WTC11 (cell line): ENCODE measurements around the gene CCDC183. TPM values are rescaled to one million over a fixed set of nuclear protein-coding genes. Genes with fewer than 3 reads are reported as not detected.
A peak's percentile ranks its signal among the peaks of the same experiment; 100 is the strongest.

ENCODE experiments used
- ATAC-seq: fragments of 200-7000 bp; cut with Tn5 transposase; 2 replicates; pipeline ENCODE4 v1.10.0; 2021; ENCODE audit warnings: mild to moderate bottlenecking, moderate library complexity
- CTCF ChIA-PET: fragments of 300-600 bp; sonication (Branson Sonifier 250); formaldehyde crosslinking; loops from one replicate; lab custom pipeline; 2021; ENCODE audit warnings: antibody characterized with exemption; lab: Charles Lee
- POLR2A ChIA-PET: fragments of 350-600 bp; sonication (Branson Sonifier 250); formaldehyde crosslinking; loops from one replicate; lab custom pipeline; 2021; ENCODE audit warnings: antibody characterized with exemption; lab: Charles Lee
- DNase-seq: peaks from one replicate; pipeline ENCODE4 v3.0.0; 2021; ENCODE audit warnings: low spot score
- H3K27ac Mint-ChIP-seq: 2 replicates; pipeline ENCODE4 v1.8.0; 2021; ENCODE audit warnings: mixed read lengths
- H3K27me3 Mint-ChIP-seq: 2 replicates; pipeline ENCODE4 v1.8.0; 2021; ENCODE audit warnings: low read depth, mild to moderate bottlenecking, moderate library complexity, mixed read lengths
- H3K36me3 Mint-ChIP-seq: 2 replicates; pipeline ENCODE4 v1.8.0; 2021; ENCODE audit warnings: mixed read lengths
- H3K4me1 Mint-ChIP-seq: 2 replicates; pipeline ENCODE4 v1.8.0; 2022; ENCODE audit warnings: mixed read lengths
- H3K4me3 Mint-ChIP-seq: 2 replicates; pipeline ENCODE4 v1.8.0; 2021; ENCODE audit warnings: mild to moderate bottlenecking, moderate library complexity, mixed read lengths
- H3K9me3 Mint-ChIP-seq: 2 replicates; pipeline ENCODE4 v1.8.0; 2021; ENCODE audit warnings: mixed read lengths
- ATF3 ChIP-seq: sonication (generic); formaldehyde crosslinking; conservative IDR thresholded peaks from 2 replicates; pipeline ENCODE4 v1.8.1; 2022; ENCODE audit warnings: mild to moderate bottlenecking, missing genetic modification reagents
- EMX1 ChIP-seq: fragments of 250-450 bp; sonication (Bioruptor Pico); IDR thresholded peaks from 2 replicates; pipeline ENCODE4 v1.8.0; 2021; ENCODE audit warnings: mild to moderate bottlenecking
- ESRRA ChIP-seq: sonication (generic); formaldehyde crosslinking; IDR thresholded peaks from 2 replicates; pipeline ENCODE4 v1.8.1; 2022; ENCODE audit warnings: mild to moderate bottlenecking, missing genetic modification reagents, borderline replicate concordance
- FOXJ3 ChIP-seq: sonication (generic); formaldehyde crosslinking; IDR thresholded peaks from 2 replicates; pipeline ENCODE4 v1.9.0; 2021; ENCODE audit warnings: missing genetic modification reagents, mild to moderate bottlenecking, borderline replicate concordance
- HMGXB4 ChIP-seq: sonication (generic); formaldehyde crosslinking; IDR thresholded peaks from 2 replicates; pipeline ENCODE4 v1.8.1; 2023; ENCODE audit warnings: mild to moderate bottlenecking, moderate library complexity, missing genetic modification reagents
- IRF1 ChIP-seq: sonication (generic); formaldehyde crosslinking; IDR thresholded peaks from 2 replicates; pipeline ENCODE4 v1.8.0; 2023; ENCODE audit warnings: missing genetic modification reagents
- IRF2 ChIP-seq: sonication (generic); formaldehyde crosslinking; IDR thresholded peaks from 2 replicates; pipeline ENCODE4 v1.8.0; 2022; ENCODE audit warnings: low read depth, missing genetic modification reagents, borderline replicate concordance
- KAT7 ChIP-seq: sonication (generic); formaldehyde crosslinking; IDR thresholded peaks from 2 replicates; pipeline ENCODE4 v1.8.1; 2023; ENCODE audit warnings: missing genetic modification reagents, mild to moderate bottlenecking, borderline replicate concordance
- MLX ChIP-seq: sonication (generic); formaldehyde crosslinking; IDR thresholded peaks from 2 replicates; pipeline ENCODE4 v1.8.1; 2023; ENCODE audit warnings: mild to moderate bottlenecking, missing genetic modification reagents, moderate library complexity
- NFYB ChIP-seq: sonication (generic); formaldehyde crosslinking; conservative IDR thresholded peaks from 2 replicates; pipeline ENCODE4 v1.8.0; 2022; ENCODE audit warnings: low read depth, missing genetic modification reagents
- NR2C2 ChIP-seq: sonication (generic); formaldehyde crosslinking; IDR thresholded peaks from 2 replicates; pipeline ENCODE4 v1.8.0; 2022; ENCODE audit warnings: mild to moderate bottlenecking, missing genetic modification reagents
- NR3C1 ChIP-seq: sonication (generic); formaldehyde crosslinking; conservative IDR thresholded peaks from 2 replicates; pipeline ENCODE4 v1.8.1; 2023; ENCODE audit warnings: low read depth, mild to moderate bottlenecking, missing genetic modification reagents
- SMAD3 ChIP-seq: sonication (generic); formaldehyde crosslinking; IDR thresholded peaks from 2 replicates; pipeline ENCODE4 v1.8.0; 2022; ENCODE audit warnings: missing genetic modification reagents, mild to moderate bottlenecking, borderline replicate concordance
- SOX15 ChIP-seq: fragments of 250-450 bp; sonication (Bioruptor Pico); IDR thresholded peaks from 2 replicates; pipeline ENCODE4 v1.9.0; 2021; ENCODE audit warnings: mild to moderate bottlenecking
- ZMAT4 ChIP-seq: fragments of 250-450 bp; sonication (Bioruptor Pico); IDR thresholded peaks from 2 replicates; pipeline ENCODE4 v1.9.0; 2021; ENCODE audit warnings: mild to moderate bottlenecking
- ZNF121 ChIP-seq: sonication (generic); formaldehyde crosslinking; IDR thresholded peaks from 2 replicates; pipeline ENCODE4 v1.8.0; 2023; ENCODE audit warnings: missing genetic modification reagents
- ZNF138 ChIP-seq: sonication (generic); formaldehyde crosslinking; conservative IDR thresholded peaks from 2 replicates; pipeline ENCODE4 v1.8.1; 2022; ENCODE audit warnings: mild to moderate bottlenecking, moderate library complexity, missing genetic modification reagents
- ZNF263 ChIP-seq: sonication (generic); formaldehyde crosslinking; IDR thresholded peaks from 2 replicates; pipeline ENCODE4 v1.8.1; 2022; ENCODE audit warnings: low read depth, mild to moderate bottlenecking, moderate library complexity, missing genetic modification reagents
- ZNF423 ChIP-seq: fragments of 250-450 bp; sonication (Bioruptor Pico); IDR thresholded peaks from 2 replicates; pipeline ENCODE4 v2.1.2; 2022; ENCODE audit warnings: mild to moderate bottlenecking, moderate library complexity
- ZNF671 ChIP-seq: fragments of 250-450 bp; sonication (Bioruptor Pico); IDR thresholded peaks from 2 replicates; pipeline ENCODE4 v1.8.0; 2021; ENCODE audit warnings: mild to moderate bottlenecking
- total RNA-seq: library from RNA; stranded (reverse); gene quantifications from 3 replicates; pipeline ENCODE4 v1.2.3, GENCODE V29; 2021
- TF ChIP-seq, protein P1 (sequence below): sonication (generic); formaldehyde crosslinking; conservative IDR thresholded peaks from 2 replicates; pipeline ENCODE4 v1.8.1; 2023; ENCODE audit warnings: mild to moderate bottlenecking, low read depth, missing genetic modification reagents, moderate library complexity
- TF ChIP-seq, protein P2 (sequence below): sonication (generic); formaldehyde crosslinking; IDR thresholded peaks from 2 replicates; pipeline ENCODE4 v1.8.1; 2023; ENCODE audit warnings: mild to moderate bottlenecking, missing genetic modification reagents, moderate library complexity

CCDC183 gene
- total RNA-seq, 1 experiment from 2014 or later, result 2.1 TPM

- POLR2A ChIA-PET, result interaction anchor here (0.8 to 1.0 kb wide), 2 partner anchors 8 to 10 kb away, joined by 3 read pairs; no protein-coding TSS in a partner anchor
- peaks cover 2% of the 10 kb centered on the region; the same call in 1 of the 2 replicates for H3K36me3 Mint-ChIP-seq
- no peaks in the 10 kb centered on the region for H3K27me3 Mint-ChIP-seq
- CTCF ChIA-PET, result no interaction called here
- TF ChIP-seq ZNF263 (CRISPR knock-in tag) (no peak), EMX1 (CRISPR knock-in tag) (no peak), ZNF671 (no peak), NR3C1 (no peak), ATF3 (CRISPR knock-in tag) (no peak), ZNF423 (CRISPR knock-in tag) (no peak), HMGXB4 (CRISPR knock-in tag) (no peak), NR2C2 (CRISPR knock-in tag) (no peak)
- TF ChIP-seq, all 79 proteins: peak for 0
- H3K9me3 Mint-ChIP-seq, result no peaks in the 10 kb centered on the region
- H3K4me3 Mint-ChIP-seq, result no peak within 1 kb of the TSS
- no peak for ATAC-seq
- DNase-seq, result no peak
- peaks cover 4% of the 10 kb centered on the region for H3K4me1 Mint-ChIP-seq
- no peak within 1 kb of the TSS for H3K27ac Mint-ChIP-seq
Observed at GRCh38 chr9:136851941-136852663, 56.0 kb downstream of the CCDC183 start, which contains the start of gene MAMDC4. TSS of gene MAMDC4 (plus strand) at chr9:136852346. CDS start at chr9:136852417, 71 bp downstream.

DNA sequence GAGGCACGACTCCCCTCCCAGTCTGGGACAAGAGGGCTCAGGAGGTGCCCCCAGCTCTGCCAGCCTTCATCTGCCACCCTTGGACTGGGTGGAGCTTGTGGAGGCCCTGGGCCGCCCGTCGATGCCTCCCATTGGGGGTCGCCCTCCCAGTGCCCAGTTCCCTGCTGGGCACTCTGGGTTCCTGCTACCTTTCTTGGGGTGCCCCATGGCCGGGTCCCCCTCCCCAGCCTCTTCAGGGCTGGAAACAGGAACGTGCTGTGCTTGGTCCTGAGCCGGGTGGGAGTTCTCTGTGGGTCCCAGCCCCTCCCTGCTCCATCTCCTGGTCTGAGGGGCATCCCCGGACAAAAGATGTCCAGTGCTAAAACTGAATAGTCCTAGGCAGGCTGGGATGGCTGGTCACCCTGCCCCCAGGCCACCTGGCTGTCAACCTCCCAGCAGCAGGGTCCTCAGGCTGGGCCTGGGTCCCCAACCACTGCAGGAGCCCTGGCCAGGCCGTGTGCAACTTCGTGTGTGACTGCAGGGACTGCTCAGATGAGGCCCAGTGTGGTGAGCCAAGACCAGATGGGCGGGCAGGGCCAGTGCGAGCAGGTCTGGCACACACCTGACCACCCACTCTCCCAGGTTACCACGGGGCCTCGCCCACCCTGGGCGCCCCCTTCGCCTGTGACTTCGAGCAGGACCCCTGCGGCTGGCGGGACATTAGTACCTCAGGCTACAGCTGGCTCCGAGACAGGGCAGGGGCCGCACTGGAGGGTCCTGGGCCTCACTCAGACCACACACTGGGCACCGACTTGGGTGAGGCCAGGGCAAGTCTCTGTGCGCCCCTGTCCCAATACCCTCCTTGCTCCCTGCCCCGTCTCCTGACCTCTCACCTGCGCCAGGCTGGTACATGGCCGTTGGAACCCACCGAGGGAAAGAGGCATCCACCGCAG, 56.8 kb downstream of the CCDC183 start:
- H3K9me3 Mint-ChIP-seq, result no peaks in the 10 kb centered on the region
- no peaks in the 10 kb centered on the region for H3K27me3 Mint-ChIP-seq
- TF ChIP-seq ESRRA (CRISPR knock-in tag) (no peak), KAT7 (CRISPR knock-in tag) (no peak), ZNF138 (no peak), SOX15 (CRISPR knock-in tag) (no peak), ZNF121 (CRISPR knock-in tag) (no peak)
- TF ChIP-seq, protein P1, sequence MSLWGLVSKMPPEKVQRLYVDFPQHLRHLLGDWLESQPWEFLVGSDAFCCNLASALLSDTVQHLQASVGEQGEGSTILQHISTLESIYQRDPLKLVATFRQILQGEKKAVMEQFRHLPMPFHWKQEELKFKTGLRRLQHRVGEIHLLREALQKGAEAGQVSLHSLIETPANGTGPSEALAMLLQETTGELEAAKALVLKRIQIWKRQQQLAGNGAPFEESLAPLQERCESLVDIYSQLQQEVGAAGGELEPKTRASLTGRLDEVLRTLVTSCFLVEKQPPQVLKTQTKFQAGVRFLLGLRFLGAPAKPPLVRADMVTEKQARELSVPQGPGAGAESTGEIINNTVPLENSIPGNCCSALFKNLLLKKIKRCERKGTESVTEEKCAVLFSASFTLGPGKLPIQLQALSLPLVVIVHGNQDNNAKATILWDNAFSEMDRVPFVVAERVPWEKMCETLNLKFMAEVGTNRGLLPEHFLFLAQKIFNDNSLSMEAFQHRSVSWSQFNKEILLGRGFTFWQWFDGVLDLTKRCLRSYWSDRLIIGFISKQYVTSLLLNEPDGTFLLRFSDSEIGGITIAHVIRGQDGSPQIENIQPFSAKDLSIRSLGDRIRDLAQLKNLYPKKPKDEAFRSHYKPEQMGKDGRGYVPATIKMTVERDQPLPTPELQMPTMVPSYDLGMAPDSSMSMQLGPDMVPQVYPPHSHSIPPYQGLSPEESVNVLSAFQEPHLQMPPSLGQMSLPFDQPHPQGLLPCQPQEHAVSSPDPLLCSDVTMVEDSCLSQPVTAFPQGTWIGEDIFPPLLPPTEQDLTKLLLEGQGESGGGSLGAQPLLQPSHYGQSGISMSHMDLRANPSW (CRISPR knock-in tag), result no peak
- TF ChIP-seq, all 79 proteins: peak for 0
- Mint-ChIP-seq H3K27ac (no peak overlapping the region), H3K4me1 (peaks cover 4% of the 10 kb centered on the region), H3K36me3 (peaks cover 2% of the 10 kb centered on the region; the same call in 1 of the 2 replicates), H3K4me3 (no peak overlapping the region)
- ChIA-PET POLR2A (no interaction called here), CTCF (no interaction called here)
- no peak for DNase-seq
- ATAC-seq, result no peak

- Mint-ChIP-seq H3K27ac (no peak overlapping the region), H3K4me1 (peaks cover 4% of the 10 kb centered on the region), H3K4me3 (no peak overlapping the region), H3K9me3 (no peaks in the 10 kb centered on the region), H3K36me3 (peaks cover 2% of the 10 kb centered on the region; the same call in 1 of the 2 replicates), H3K27me3 (no peaks in the 10 kb centered on the region)
- POLR2A ChIA-PET, result no interaction called here
- peak; percentile 14 for DNase-seq
- ATAC-seq, result no peak
- CTCF ChIA-PET, result no interaction called here
- TF ChIP-seq IRF1 (CRISPR knock-in tag), result no peak
- TF ChIP-seq NFYB (CRISPR knock-in tag), result no peak
- no peak for TF ChIP-seq FOXJ3 (CRISPR knock-in tag)
- no peak for TF ChIP-seq ZMAT4 (CRISPR knock-in tag)
- no peak for TF ChIP-seq ESRRA (CRISPR knock-in tag)
- TF ChIP-seq IRF2 (CRISPR knock-in tag), result no peak
- no peak for TF ChIP-seq EMX1 (CRISPR knock-in tag)
- TF ChIP-seq, protein P2, sequence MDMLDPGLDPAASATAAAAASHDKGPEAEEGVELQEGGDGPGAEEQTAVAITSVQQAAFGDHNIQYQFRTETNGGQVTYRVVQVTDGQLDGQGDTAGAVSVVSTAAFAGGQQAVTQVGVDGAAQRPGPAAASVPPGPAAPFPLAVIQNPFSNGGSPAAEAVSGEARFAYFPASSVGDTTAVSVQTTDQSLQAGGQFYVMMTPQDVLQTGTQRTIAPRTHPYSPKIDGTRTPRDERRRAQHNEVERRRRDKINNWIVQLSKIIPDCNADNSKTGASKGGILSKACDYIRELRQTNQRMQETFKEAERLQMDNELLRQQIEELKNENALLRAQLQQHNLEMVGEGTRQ (CRISPR knock-in tag), result no peak
- TF ChIP-seq SMAD3 (CRISPR knock-in tag), result no peak
- no peak for TF ChIP-seq MLX (CRISPR knock-in tag)
Observed at GRCh38 chr9:136853596-136854112, 57.5 kb downstream of the CCDC183 start.
